Mesothelial cell of epicardium (in vitro differentiated cells): ENCODE data around the gene SMOC2. TPM values are rescaled to one million over a fixed set of nuclear protein-coding genes. Genes with fewer than 3 reads are reported as not detected.

Experiments used
- DNase-seq, 2 experiments: peaks; one replicate each; pipeline ENCODE4 v3.0.0; 2021; ENCODE audit warnings: low spot score in 2 of 2; ENCODE audit not compliant: unreplicated experiment in 2 of 2
- H3K27ac Mint-ChIP-seq: 2 replicates; pipeline ENCODE4 v1.8.0; 2021; ENCODE audit warnings: mixed read lengths
- H3K27me3 Mint-ChIP-seq: 2 replicates; pipeline ENCODE4 v1.8.0; 2021; ENCODE audit warnings: low read depth, mixed read lengths
- H3K36me3 Mint-ChIP-seq: 2 replicates; pipeline ENCODE4 v1.8.0; 2021; ENCODE audit warnings: mixed read lengths
- H3K4me1 Mint-ChIP-seq: 2 replicates; pipeline ENCODE4 v1.8.0; 2021; ENCODE audit warnings: mixed read lengths
- H3K4me3 Mint-ChIP-seq: 2 replicates; pipeline ENCODE4 v1.8.0; 2021; ENCODE audit warnings: mild to moderate bottlenecking, moderate library complexity, mixed read lengths
- H3K9me3 Mint-ChIP-seq: 2 replicates; pipeline ENCODE4 v1.8.0; 2021; ENCODE audit warnings: mixed read lengths
- total RNA-seq: library from RNA; stranded (reverse); gene quantifications from 3 replicates; pipeline ENCODE4 v1.2.1, GENCODE V29; 2021
- TF ChIP-seq, protein P1 (sequence below): fragments of 200-600 bp; sonication (generic); IDR thresholded peaks from one replicate; pipeline ENCODE4 v1.5.0; 2021; ENCODE audit warnings: antibody characterized with exemption; ENCODE audit not compliant: unreplicated experiment

The SMOC2 gene
- total RNA-seq, 1 donor from 2014 or later, result 4.4 TPM

DNA sequence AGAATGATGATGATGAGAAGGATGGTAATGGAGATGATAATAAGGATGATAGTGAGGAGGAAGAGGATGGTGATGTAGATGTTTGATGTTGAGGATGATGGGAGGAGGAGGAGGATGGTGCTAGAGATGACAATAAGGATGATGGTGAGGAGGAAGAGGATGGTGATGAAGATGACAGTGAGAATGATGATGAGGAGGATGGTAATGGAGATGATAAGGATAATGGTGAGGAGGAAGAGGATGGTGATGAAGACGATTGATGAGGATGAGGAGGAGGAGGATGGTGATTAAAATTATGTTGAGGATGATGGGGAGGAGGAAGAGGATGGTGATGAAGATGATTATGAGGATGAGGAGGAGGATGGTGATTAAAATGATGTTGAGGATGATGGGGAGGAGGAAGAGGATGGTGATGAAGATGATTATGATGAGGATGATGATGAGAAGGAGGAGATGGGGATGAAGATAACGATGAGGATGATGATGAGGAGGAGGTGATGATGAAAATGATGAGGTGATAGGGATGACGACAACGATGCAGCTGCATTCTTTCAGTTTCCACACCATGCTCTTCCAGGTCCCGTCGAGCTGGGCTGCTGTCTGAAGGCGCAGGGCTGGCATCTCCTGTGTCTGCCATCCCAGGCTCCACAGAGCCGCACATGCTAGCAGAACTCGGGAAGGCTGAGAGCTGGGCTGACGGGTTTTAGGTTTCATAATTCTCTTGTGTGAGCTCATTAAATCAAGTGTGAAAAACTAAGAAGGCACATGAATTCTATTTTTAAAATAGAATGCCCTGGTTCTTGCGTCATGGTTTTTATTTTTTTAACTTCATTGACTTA is 274.9 kb downstream of the SMOC2 start:
- Mint-ChIP-seq H3K27me3 (peaks cover 6% of the 10 kb centered on the region), H3K9me3 (no peaks in the 10 kb centered on the region), H3K4me3 (no peak overlapping the region), H3K27ac (no peak overlapping the region), H3K4me1 (no peaks in the 10 kb centered on the region), H3K36me3 (no peaks in the 10 kb centered on the region)
- TF ChIP-seq, protein P1, sequence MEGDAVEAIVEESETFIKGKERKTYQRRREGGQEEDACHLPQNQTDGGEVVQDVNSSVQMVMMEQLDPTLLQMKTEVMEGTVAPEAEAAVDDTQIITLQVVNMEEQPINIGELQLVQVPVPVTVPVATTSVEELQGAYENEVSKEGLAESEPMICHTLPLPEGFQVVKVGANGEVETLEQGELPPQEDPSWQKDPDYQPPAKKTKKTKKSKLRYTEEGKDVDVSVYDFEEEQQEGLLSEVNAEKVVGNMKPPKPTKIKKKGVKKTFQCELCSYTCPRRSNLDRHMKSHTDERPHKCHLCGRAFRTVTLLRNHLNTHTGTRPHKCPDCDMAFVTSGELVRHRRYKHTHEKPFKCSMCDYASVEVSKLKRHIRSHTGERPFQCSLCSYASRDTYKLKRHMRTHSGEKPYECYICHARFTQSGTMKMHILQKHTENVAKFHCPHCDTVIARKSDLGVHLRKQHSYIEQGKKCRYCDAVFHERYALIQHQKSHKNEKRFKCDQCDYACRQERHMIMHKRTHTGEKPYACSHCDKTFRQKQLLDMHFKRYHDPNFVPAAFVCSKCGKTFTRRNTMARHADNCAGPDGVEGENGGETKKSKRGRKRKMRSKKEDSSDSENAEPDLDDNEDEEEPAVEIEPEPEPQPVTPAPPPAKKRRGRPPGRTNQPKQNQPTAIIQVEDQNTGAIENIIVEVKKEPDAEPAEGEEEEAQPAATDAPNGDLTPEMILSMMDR, result no peak
- DNase-seq, result no peak

DNA sequence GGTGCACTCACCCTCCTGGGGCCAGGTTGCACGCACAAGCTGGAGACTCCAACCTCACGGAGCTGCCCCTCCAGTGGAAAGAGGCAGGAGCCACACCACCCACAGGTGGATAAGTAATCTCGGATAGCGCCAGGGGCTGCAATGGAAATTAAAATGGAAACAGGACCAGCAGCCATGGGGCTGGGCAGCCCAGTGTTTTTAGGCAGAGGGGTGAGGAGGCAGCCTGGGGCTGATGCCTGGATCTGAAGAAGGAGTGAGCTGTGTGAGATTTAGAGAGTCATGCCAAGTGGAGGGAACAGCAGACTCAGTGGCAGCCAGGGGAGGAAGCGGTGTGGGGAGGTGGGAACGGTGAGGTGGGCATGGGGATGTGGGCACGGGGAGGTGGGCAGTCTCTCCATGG is 275.6 kb downstream of the SMOC2 start:
- Mint-ChIP-seq H3K4me1 (no peaks in the 10 kb centered on the region), H3K9me3 (no peaks in the 10 kb centered on the region), H3K4me3 (no peak overlapping the region), H3K27me3 (peaks cover 6% of the 10 kb centered on the region), H3K27ac (no peak overlapping the region), H3K36me3 (no peaks in the 10 kb centered on the region)
- no peak for DNase-seq
- TF ChIP-seq, protein P1, result no peak

DNA sequence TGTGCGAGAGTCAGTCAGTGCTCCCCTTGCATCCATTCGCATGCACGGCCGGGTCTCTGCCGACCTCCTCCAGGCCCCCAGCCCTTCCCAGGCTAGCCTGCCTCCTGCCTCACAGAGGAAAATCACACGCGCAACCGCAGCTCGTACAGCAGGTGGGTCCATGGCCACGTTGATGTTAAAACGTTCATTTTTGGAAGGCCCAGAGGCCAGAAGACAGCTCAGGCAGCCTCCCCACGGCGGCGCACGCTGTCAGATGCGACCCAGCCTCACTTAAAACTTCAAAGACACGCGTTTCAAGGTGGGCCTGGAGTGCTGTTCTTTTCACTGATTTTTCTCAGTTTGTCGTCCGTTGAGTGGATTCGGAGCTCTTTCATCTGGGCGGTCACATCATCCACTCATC is 276.5 kb downstream of the SMOC2 start:
- DNase-seq, result no peak
- TF ChIP-seq, protein P1, result no peak
- H3K27ac Mint-ChIP-seq, result no peak overlapping the region
- H3K9me3 Mint-ChIP-seq, result no peaks in the 10 kb centered on the region
- H3K4me3 Mint-ChIP-seq, result no peak overlapping the region
- no peaks in the 10 kb centered on the region for H3K4me1 Mint-ChIP-seq
- H3K36me3 Mint-ChIP-seq, result no peaks in the 10 kb centered on the region
- peaks cover 6% of the 10 kb centered on the region for H3K27me3 Mint-ChIP-seq

Other genes with a start within 250 kb of the SMOC2 start
- gene DACT2, start 121.4 kb upstream of the SMOC2 start, total RNA-seq, result 7.3 to 8.0 TPM (median 7.4 TPM) in 3 replicates